Activated CD8-positive, alpha-beta T cell treated with anti-CD3 and anti-CD28 coated beads for 36 hours (primary cell): ENCODE data around the gene DLG2. TPM values are rescaled to one million over a fixed set of nuclear protein-coding genes. Genes with fewer than 3 reads are reported as not detected.

Experiments used
- ATAC-seq: fragments of 200-7000 bp; cut with Tn5 transposase; one replicate; pipeline ENCODE4 v1.10.0; 2021; ENCODE audit warnings: mild to moderate bottlenecking, moderate library complexity
- CTCF ChIA-PET: fragments of 350-600 bp; sonication (Branson Sonifier 250); formaldehyde crosslinking; loops from one replicate; lab custom pipeline; 2021; ENCODE audit warnings: antibody characterized with exemption; lab: Charles Lee
- POLR2A ChIA-PET: fragments of 350-600 bp; sonication (Branson Sonifier 250); formaldehyde crosslinking; loops from one replicate; lab custom pipeline; 2021; ENCODE audit warnings: antibody characterized with exemption; lab: Charles Lee
- DNase-seq: peaks from one replicate; pipeline ENCODE4 v3.0.0-alpha.2; 2020
- H3K27ac Mint-ChIP-seq: one replicate; pipeline ENCODE4 v1.8.0; 2021; ENCODE audit warnings: mild to moderate bottlenecking, mixed read lengths
- H3K27me3 Mint-ChIP-seq: one replicate; pipeline ENCODE4 v1.8.0; 2021; ENCODE audit warnings: mixed read lengths
- H3K36me3 Mint-ChIP-seq: one replicate; pipeline ENCODE4 v1.8.0; 2021; ENCODE audit warnings: low read depth, mixed read lengths
- H3K4me1 Mint-ChIP-seq: one replicate; pipeline ENCODE4 v1.8.0; 2021; ENCODE audit warnings: low read depth, mixed read lengths
- H3K4me3 Mint-ChIP-seq: one replicate; pipeline ENCODE4 v1.8.0; 2021; ENCODE audit warnings: mild to moderate bottlenecking, moderate library complexity, mixed read lengths
- H3K9me3 Mint-ChIP-seq: one replicate; pipeline ENCODE4 v1.8.0; 2021; ENCODE audit warnings: mixed read lengths
- CTCF ChIP-seq: fragments of 200-600 bp; IDR thresholded peaks from one replicate; pipeline ENCODE4 v1.8.0; 2022; ENCODE audit warnings: antibody characterized with exemption, mild to moderate bottlenecking
- intact Hi-C: fragments of 100-400 bp; cut with micrococcal nuclease; formaldehyde crosslinking; loops from one replicate; pipeline ENCODE4 v1.10.0; 2022
- total RNA-seq, 2 experiments: library from RNA; stranded (reverse); gene quantifications; one replicate each; pipeline ENCODE4 v1.2.3, GENCODE V29; 2021

Gene DLG2
- total RNA-seq, 2 experiments from 2014 or later: 2.2 to 2.6 TPM

GRCh38 chr11:84497981-84498411 is 1129.1 kb downstream of the DLG2 start:
- ChIA-PET POLR2A (no interaction called here), CTCF (no interaction called here)
- intact Hi-C loops: no loop called here
- Mint-ChIP-seq H3K27ac (no peak overlapping the region), H3K27me3 (no peaks in the 10 kb centered on the region), H3K4me3 (no peak overlapping the region), H3K4me1 (no peaks in the 10 kb centered on the region), H3K9me3 (peaks cover 2% of the 10 kb centered on the region), H3K36me3 (no peaks in the 10 kb centered on the region)
- DNase-seq (no peak), ATAC-seq (no peak)
- TF ChIP-seq CTCF: no peak

GRCh38 chr11:84497181-84497580 is 1130.0 kb downstream of the DLG2 start:
- Mint-ChIP-seq H3K27ac (no peak overlapping the region), H3K27me3 (no peaks in the 10 kb centered on the region), H3K36me3 (no peaks in the 10 kb centered on the region), H3K9me3 (peaks cover 2% of the 10 kb centered on the region), H3K4me1 (no peaks in the 10 kb centered on the region), H3K4me3 (no peak overlapping the region)
- ChIA-PET POLR2A (no interaction called here), CTCF (no interaction called here)
- intact Hi-C loops: no loop called here
- no peak for ATAC-seq
- no peak for TF ChIP-seq CTCF
- DNase-seq: no peak

- intact Hi-C loops: no loop called here
- Mint-ChIP-seq H3K9me3 (peaks cover 2% of the 10 kb centered on the region), H3K27ac (no peak overlapping the region), H3K36me3 (no peaks in the 10 kb centered on the region), H3K27me3 (no peaks in the 10 kb centered on the region), H3K4me1 (no peaks in the 10 kb centered on the region), H3K4me3 (no peak overlapping the region)
- POLR2A ChIA-PET: no interaction called here
- ATAC-seq (no peak), DNase-seq (no peak)
- no peak for TF ChIP-seq CTCF
- CTCF ChIA-PET: no interaction called here
These were observed 1131.0 kb downstream of the DLG2 start for GRCh38 chr11:84496122-84496521.

GRCh38 chr11:84480131-84480530 is 1147.0 kb downstream of the DLG2 start:
- Mint-ChIP-seq H3K9me3 (peaks cover 4% of the 10 kb centered on the region), H3K27me3 (no peaks in the 10 kb centered on the region), H3K4me3 (no peak overlapping the region), H3K36me3 (no peaks in the 10 kb centered on the region), H3K4me1 (no peaks in the 10 kb centered on the region), H3K27ac (no peak overlapping the region)
- no peak for TF ChIP-seq CTCF
- intact Hi-C loops: no loop called here
- DNase-seq (no peak), ATAC-seq (no peak)
- ChIA-PET POLR2A (no interaction called here), CTCF (no interaction called here)

GRCh38 chr11:84476581-84476980 is 1150.6 kb downstream of the DLG2 start:
- peaks cover 5% of the 10 kb centered on the region for H3K9me3 Mint-ChIP-seq
- no peak for TF ChIP-seq CTCF
- ChIA-PET POLR2A (no interaction called here), CTCF (no interaction called here)
- H3K4me1 Mint-ChIP-seq: no peaks in the 10 kb centered on the region
- H3K36me3 Mint-ChIP-seq: no peaks in the 10 kb centered on the region
- intact Hi-C loops: no loop called here
- ATAC-seq (no peak), DNase-seq (no peak)
- no peak overlapping the region for H3K4me3 Mint-ChIP-seq
- H3K27ac Mint-ChIP-seq: no peak overlapping the region
- no peaks in the 10 kb centered on the region for H3K27me3 Mint-ChIP-seq
